HG03159 (cell line): ENCODE results near the gene MPST.

ENCODE experiments used
- ATAC-seq: cut with Tn5 transposase; IDR thresholded peaks from one replicate; pipeline ENCODE4 v1.9.1; 2021; ENCODE audit warnings: mild to moderate bottlenecking, moderate library complexity; ENCODE audit not compliant: unreplicated experiment

MPST gene

DNA sequence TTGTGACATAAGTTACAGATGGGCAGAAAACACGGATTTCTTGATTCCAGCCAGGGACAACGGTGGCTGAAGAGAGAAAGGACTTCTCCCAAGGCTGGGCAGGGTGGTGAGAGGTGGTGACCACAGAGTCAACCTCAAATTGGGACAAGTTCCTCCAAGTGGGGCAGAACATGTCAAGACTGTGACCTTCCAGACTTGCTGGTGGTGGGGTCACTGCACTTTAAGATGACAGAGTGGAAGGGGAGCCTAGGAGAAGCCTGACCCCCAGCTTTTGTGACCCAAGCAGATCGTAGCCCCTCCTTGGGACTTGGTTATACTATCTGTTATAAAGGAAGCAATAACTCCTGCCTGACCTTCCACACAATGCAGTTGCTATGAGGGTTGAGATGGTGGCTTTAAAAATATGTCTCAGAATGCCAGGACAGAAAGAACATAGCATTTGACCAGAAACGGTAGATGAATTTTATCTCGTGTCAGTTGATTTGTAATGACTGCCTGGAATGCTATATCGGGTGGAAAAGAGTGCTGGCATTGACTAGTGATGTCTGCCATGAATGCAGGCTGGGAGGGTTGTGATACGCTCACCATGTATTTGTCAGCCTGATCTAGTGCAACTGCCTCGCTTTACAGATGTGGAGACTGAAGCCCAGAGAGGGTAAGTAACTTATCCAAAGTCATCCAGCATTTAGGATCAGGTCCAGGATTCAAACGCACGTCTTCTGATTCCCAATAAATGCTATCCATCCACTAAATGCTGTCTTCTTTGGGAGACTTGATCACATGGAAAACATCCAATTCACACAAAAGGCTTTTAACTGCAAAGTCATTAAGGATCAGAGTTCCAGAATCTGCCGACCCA lies 18.6 kb upstream of the MPST start:
- ATAC-seq: no peak

DNA sequence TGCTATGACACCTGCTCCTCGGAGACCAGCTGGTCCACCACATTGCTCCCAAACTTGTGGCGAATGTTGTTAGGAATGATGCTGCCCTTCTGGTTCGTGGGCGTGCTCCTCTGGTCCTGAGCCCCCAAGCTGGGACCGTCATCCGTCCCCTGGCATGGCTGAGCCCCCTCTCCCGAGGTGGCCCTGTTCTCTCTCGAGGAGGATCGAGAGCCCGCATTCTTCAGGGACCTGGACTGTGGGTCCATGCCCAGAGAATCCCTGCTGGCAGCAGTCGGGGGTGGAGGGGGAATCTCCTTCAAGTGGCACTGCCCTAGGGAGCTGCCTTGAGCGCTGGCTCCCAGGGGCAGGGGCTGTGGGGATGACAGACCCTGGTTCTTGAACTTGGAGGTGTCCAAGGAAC lies 17.7 kb upstream of the MPST start:
- no peak for ATAC-seq

DNA sequence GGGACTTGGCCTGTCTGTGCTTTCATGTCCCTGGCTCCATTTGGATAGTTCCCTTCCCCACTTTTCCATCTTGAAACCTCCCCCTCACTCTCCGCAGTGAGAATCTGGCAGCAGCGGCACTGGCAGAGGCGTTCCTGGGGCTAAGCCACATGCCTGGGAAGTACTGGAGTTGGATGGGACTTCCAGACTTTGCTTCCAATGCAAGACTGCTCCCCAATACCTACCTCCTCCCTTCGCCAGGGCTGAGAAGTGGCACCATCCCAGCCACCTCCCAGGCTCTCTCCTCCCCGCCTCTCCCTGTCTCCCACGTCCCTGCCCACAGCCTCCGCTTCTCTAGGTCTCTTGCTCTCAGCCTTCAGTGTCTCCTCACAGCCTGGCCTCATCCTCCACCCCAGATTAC lies 16.9 kb upstream of the MPST start:
- ATAC-seq: no peak

DNA sequence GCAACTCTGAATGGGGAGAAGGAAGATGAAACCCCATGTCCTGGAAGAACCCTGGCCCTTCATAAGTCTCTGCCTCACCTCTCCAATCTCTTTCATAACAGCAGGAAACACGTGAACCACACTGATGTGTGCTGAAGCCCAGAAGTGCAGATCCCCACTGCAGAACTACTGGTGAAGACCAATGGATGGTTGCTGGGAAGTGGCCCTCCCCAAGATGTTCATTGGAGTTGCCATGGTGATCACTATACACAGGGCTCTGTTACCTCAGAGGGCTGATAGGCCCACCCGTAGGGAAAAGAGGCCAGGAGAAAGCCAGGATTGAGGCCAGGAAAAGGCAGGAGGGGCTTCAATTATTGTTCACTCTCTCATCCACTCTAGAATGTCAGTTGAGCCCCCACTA lies 11.9 kb upstream of the MPST start:
- ATAC-seq: no peak

DNA sequence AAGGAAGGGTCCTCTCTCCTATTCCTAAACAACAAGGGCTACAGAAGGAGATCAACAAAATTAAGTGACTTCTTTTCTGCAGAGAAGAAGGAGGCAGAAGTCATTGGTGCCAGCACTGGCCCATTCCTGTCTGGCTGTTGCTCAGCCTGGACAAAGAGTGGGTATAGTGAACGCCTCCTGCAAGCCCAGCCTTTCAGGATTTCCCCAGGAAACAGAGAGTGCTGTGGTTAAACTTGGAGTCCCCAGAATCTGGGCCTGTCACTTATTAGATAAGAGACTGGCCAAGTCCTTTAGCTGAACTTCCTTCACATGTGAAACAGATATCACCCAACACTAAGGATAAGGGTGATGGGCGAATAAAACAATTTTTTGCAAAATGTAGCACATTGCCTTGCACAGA lies 11.2 kb upstream of the MPST start:
- ATAC-seq: no peak

DNA sequence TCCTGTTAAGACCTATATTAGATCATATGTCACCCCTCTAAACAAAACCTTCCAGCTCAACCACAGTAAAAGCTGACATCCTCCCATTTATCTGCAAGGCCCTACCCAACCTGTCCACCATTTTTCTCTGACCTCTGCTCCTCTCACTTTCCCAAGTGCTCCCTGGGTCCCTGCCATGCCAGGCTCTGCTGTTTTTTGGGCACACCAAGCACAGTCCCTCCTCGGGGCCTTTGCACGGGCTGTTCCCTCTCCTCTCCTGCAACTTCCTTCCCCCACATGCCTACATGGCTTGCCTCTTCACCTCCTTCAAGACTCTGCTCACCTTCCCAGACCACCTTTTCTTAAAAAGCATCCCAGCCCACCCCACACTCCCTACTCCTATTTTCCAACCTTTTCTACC lies 10.1 kb upstream of the MPST start:
- ATAC-seq: no peak

DNA sequence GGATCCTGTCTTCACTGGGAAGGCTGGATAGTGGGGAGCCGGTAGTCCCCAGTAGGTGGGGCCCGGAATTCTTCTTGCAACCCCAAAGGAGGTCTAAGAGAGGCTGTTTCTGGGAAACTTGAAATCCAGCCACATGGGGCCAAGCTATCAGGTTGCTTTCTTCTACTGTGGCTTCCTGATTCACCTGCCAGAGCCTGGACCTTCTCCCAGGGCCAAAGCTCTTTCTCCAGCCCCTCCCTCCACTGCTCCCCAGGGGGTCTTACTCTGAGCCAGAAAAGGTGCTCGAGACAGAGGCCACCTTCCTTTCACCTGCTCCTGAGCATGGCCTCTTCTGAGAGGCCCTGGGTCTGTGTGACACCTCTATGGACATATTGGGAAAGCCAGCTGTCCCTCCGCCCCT lies 9.4 kb upstream of the MPST start:
- no peak for ATAC-seq

DNA sequence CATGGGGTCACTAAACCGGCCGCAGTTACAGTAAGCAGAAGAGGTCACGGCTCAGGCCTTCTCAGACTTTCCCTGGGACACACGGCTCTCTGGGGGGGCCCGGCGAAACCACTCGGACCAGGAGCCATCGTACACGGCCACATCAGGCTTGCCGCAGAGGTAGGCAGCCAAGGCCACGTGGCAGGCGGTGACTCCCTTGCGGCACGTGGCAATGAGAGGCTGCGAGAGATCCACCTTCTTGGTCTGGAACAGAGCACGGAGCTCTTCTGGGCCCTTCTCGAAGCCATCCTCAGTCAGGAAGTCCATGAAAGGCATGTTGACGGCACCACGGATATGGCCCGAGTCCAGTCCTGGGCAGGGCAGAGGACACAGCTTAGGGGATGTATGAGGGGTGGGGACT lies 8.6 kb upstream of the MPST start:
- ATAC-seq: no peak

DNA sequence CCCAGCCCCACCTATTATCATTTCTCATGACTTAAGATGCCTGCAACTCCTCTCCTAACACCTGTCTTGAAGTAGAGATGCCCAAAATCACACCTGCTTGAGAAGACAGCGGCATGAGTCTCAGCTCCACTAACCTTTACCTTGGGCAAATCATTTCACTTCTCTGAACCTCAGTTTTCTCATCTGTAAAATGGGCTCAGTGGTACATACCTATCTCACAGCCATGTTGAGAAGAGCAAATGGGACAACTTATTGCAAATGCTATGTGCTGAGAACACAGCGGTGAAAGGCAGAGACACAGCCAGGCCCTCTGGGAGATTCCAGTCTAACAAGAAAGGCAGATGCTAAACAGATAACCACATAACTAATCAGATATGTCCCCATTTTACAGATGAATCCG lies 8.1 kb upstream of the MPST start:
- ATAC-seq: no peak

DNA sequence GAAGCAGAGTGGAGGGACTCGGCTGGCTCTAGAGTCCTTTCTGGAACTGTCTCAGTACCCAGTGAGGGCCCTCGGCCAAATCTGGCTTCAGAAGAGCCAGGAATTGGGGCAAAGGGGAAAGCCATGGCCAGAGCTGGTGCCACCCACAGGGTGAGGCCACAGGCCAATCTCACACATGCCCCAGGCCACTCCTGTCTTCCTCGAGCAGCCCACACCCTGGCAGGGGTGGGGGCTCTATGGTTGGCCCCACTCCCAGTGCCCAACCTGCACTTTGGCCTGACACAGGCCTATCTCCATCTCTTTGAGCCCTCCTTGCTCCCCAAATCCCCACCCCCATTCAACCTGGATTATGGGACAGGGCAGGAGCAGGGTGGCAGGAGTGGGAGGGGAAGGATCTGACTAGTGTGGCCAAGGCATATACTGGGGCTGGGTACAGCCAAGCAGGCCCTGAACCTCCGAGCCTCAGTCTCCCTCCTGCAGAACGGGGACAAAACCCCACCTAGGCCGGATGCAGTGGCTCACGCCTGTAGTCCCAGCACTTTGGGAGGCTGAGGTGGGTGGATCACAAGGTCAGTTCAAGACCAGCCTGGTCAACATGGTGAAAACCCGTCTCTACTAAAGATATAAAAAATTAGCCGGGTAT lies 7.2 kb upstream of the MPST start:
- ATAC-seq: no peak

DNA sequence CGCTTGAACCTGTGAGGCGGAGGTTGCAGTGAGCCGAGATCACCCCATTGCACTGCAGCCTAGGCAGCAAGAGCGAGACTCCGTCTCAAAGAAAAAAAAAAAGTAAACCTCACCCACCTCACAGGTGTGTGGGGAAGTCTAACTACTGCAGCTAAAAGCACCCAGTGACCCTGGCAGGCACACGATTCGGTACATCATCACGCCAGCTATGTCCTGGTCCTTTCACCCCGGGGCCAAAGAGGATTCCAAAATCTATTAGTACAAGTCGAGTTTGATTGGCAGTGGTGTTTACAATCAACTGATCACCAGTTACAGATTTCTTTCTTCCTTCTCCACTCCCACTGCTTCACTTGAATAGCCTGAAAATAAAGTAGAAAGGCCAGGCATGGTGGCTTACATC lies 6.6 kb upstream of the MPST start:
- ATAC-seq: no peak

DNA sequence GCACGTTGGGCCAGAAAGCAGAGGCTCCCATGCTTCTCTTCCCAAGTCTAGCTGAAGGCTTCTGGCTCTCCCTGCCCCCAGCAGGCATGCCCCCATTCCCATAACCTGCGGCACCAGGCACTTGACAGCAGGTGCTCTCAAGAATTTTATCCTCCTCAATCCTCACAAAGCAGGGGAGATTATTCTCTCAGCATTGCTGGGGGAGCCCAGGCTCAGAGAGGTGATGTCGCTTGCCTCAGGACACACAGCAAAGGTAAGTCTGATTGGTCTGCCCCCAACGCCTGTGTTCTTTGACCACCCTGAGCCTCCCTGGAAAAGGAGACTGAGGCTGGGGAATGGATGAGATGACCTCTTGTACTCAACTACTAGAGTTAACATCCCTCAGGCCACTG lies 5.1 kb upstream of the MPST start:
- ATAC-seq: no peak

DNA sequence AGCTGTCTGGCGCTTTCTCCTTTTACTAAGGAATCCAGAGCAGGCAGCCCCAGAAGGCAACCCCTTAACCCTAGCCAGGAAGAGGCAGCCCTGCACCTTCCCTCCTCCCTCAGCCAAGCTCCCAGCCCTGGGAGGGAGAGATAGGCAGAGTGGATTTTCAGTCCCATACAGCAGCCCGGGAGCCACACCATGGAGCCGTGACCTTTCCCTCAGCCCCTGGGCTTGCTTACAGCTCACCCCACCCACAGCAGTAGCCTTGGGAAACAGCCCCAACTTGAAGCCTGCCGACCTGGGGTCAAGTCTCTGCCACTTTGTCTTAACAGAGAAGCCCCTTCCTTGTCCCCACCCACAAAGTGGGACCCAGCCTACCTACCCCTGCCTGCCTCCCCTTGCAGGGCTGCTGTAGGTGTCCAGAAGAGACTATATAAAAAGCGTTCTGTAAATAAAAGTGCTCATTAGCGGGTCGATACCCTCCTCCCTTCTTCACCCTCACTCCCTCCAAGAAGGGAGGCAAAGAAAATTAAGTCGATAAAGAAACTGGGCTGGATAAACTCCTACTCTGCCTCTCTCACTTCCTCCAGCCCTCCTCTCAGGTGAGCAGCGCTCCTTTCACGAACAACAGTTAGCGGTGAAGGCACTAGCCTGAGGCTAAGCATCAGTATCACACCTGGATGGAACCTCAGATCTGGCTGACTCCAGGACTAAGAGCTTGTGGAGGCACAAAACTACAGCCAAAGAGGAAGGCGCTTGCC lies 4.5 kb upstream of the MPST start:
- no peak for ATAC-seq

DNA sequence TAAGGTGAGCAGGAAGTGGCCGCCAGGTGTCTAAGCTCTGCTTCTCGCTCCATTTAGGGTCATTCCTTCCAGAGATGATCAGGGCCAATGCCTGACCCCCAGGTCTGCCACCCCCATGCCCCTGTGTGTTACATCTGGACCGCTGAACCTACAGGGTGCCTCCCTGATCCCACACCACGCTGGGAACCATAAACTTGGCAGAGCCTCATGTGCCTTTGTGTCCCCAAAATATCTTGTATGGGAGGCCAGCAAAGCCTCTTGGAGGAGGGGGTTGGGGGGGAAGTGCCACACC lies 4.0 kb upstream of the MPST start:
- ATAC-seq: no peak

DNA sequence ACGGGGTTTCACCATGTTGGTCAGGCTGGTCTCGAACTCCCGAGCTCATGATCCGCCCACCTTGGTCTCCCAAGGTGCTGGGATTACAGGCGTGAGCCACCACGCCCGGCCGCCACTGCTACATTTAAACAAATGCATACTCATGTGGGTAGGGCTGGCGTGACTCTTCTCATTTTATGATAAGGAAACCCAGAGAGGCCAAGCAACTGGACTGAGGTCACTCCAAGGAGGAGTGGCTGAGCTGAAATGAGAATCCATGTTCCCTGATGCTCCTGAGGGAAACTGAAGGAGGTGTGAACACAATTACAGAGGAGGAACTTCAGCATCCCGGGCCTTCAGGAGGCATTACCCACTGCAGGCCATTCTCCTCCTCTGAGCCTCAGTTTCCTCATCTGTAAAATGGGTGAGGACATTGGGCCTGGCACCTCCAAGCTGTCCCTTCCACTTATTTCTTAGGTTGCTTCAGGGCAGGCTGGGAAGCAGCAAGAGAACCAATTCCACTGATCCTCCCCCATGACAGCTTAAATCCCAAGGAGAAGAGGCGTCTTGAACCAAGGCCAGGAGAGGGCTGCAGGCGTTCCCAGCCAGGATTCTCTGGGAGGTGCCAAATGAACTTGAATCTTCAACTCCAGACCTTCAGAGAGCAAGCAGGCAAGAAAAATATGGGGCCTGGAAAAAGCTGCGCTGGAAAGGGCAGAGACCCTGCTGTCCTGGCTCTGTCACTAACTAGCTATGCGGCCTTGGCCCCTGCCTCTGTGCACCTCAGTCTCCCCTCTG lies 3.2 kb upstream of the MPST start:
- ATAC-seq: no peak

DNA sequence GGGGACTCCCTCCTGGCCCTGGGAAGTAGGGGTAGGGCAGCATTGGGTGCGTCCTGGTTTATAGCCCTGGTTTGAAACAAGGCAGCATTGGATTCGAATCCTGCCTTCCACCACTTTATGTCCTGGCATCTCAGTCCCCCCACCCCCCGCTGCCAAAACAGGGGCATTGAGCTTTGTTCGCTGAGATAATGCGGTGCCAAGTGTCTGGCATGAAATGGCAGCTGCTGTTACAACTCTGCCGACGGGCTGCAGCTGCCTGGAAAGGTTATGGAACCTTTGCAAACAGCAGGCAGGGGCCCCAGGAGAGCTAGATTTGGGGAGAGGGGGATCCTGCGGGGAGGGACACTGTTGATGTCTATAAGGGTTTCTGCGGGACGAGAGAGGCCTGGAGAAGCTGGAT lies 2.2 kb upstream of the MPST start:
- ATAC-seq: no peak

DNA sequence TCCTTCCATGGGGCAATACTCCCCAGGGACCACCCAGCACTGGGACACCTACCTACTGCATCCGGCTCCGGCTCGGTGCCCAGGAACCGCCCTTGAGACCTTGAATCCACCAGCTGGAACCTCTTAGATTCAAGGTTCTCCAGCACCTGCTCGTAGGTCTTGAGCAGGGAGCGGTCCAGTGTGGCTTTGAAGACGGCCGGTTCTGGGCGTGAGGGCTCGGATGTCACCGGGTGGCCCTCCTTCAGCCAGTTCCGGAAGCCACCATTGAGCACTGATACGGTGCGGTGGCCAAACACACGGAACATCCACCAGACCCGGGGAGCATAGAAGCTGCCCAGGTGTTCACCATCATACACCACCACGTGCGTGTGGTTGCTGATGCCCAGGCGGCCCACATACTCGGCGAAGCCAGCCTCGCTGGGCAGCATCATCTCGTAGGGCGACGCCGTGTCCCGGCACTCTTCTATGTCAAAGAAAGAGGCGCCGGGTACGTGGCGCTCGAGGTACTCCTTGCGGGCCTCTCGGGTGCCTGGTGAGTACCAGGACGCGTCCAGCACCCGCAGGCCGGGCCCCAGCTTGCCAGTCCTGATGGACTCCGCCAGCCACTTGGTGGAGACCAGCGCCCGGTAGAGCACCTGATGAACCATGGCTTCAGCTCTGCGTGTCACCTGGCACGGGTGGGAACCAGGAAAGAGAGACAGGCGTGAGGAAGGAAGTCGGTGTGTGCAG lies 1.3 kb upstream of the MPST start:
- ATAC-seq: no peak

DNA sequence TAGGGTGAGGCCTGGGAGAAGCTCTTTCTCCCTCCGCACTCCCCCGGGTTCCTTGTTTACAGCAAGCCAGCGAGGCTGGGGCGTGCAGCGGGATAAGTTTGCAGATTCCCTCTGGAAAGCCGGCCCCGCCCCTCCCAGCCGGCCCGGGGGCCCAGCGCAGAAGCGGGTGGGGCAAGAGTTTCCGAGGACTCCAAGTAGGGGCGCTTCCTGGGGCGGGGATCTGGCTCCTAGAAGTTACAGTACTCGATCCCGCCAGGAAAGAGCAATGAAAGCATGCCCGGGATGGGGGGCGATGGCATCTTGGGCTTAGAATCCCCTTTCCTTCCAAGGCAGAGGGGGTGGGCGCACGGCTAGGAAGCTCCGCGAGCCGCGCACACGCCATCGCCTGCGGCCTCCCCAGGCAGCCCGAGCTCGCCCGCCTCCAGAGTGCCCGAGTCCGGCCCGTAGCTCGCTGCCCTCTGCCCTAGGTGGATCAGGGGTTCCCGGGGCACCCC lies 680 bp upstream of the MPST start:
- peak; percentile 30 for ATAC-seq

DNA sequence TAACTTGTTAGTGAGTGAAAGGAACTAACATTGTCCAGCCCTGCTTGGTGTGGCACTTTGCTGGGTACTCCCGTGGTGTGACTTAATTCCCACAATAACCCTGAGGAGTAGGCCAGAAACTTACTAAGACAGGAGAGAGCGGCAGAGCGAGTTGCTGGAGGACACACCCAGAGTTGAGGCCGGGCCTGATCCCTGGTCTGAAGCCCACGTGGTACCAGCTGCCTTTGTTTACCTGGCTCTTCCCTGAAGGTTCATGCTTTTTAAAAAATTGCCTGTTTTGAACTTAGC lies 594 bp downstream of the MPST start:
- ATAC-seq: no peak

DNA sequence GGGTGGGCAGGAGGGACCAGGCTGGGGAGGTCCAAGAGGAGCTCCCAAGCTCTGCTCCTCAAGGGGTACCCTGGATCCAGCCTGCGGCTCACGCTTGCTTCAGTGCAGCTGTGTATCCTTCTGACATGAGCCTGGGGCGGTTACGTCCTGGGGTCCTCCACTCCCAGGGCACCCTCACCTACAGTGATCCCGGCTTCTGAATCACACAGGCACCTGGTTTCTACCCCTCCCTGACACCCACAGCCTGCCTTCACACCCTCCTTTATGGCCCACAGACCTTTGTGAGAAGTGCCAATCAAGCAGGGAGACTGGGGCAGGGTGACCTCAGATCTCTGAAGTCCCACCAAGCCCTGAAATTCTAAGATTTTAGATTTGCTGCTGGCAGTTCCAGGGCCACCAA lies 1.5 kb downstream of the MPST start:
- ATAC-seq: no peak
